Astrocyte (in vitro differentiated cells and primary cell): Measurements from ENCODE around the gene RNU1-1. TPM values are rescaled to one million over a fixed set of nuclear protein-coding genes. Genes with fewer than 3 reads are reported as not detected.
"Not testable (repeated sequence)": the region's sequence is repeated elsewhere in the genome, so short reads cannot be mapped to it uniquely, and the experiment has no call there.

Source experiments
- DNase-seq: peaks from one replicate; pipeline ENCODE4 v3.0.0-alpha.2; 2010; ENCODE audit warnings: low read depth
- FAIRE-seq: peaks from 2 replicates; lab custom pipeline; 2011; peaks lifted over from hg19 to GRCh38; lab: Jason Lieb, UNC
- H2AFZ ChIP-seq: 2 replicates; pipeline ENCODE4 v1.6.0; 2012; ENCODE audit warnings: low read depth, low read length, inconsistent platforms
- H3K27ac ChIP-seq: 2 replicates; pipeline ENCODE4 v1.5.1; 2011; ENCODE audit warnings: low read depth, low read length, inconsistent platforms
- H3K27me3 ChIP-seq: 2 replicates; pipeline ENCODE4 v1.6.0; 2011; ENCODE audit warnings: low read length, inconsistent platforms; ENCODE audit not compliant: insufficient read depth
- H3K36me3 ChIP-seq: 2 replicates; pipeline ENCODE4 v1.5.1; 2011; ENCODE audit warnings: low read length, inconsistent platforms; ENCODE audit not compliant: insufficient read depth
- H3K4me1 ChIP-seq: 2 replicates; pipeline ENCODE4 v1.5.1; 2011; ENCODE audit warnings: low read length, inconsistent platforms; ENCODE audit not compliant: insufficient read depth
- H3K4me2 ChIP-seq: 2 replicates; pipeline ENCODE4 v1.6.0; 2012; ENCODE audit warnings: low read length, inconsistent platforms
- H3K4me3 ChIP-seq: 2 replicates; pipeline ENCODE4 v1.5.1; 2011; ENCODE audit warnings: low read depth, mild to moderate bottlenecking, low read length, inconsistent platforms; ENCODE audit not compliant: insufficient read depth
- H3K79me2 ChIP-seq: 2 replicates; pipeline ENCODE4 v1.6.0; 2012; ENCODE audit warnings: mild to moderate bottlenecking, low read length, inconsistent platforms; ENCODE audit not compliant: insufficient read depth
- H3K9ac ChIP-seq: 2 replicates; pipeline ENCODE4 v1.6.0; 2012; ENCODE audit warnings: mild to moderate bottlenecking, low read length, inconsistent platforms
- H3K9me3 ChIP-seq: 2 replicates; pipeline ENCODE4 v1.5.1; 2012; ENCODE audit warnings: low read depth, mild to moderate bottlenecking, low read length, inconsistent platforms; ENCODE audit not compliant: insufficient read depth
- H4K20me1 ChIP-seq: 2 replicates; pipeline ENCODE4 v1.6.0; 2012; ENCODE audit warnings: low read length, inconsistent platforms; ENCODE audit not compliant: insufficient read depth
- H3K27ac Mint-ChIP-seq: one replicate; pipeline ENCODE4 v1.8.0; 2021; ENCODE audit warnings: mild to moderate bottlenecking, mixed read lengths; ENCODE audit not compliant: unreplicated experiment
- H3K27me3 Mint-ChIP-seq: one replicate; pipeline ENCODE4 v1.8.0; 2021; ENCODE audit warnings: low read depth, mixed read lengths; ENCODE audit not compliant: unreplicated experiment
- H3K36me3 Mint-ChIP-seq: one replicate; pipeline ENCODE4 v1.8.0; 2021; ENCODE audit warnings: low read depth, mixed read lengths; ENCODE audit not compliant: unreplicated experiment
- H3K4me1 Mint-ChIP-seq: one replicate; pipeline ENCODE4 v1.8.0; 2021; ENCODE audit warnings: low read depth, mixed read lengths; ENCODE audit not compliant: unreplicated experiment
- H3K4me3 Mint-ChIP-seq: one replicate; pipeline ENCODE4 v1.8.0; 2021; ENCODE audit warnings: mild to moderate bottlenecking, moderate library complexity, mixed read lengths; ENCODE audit not compliant: unreplicated experiment
- H3K9me3 Mint-ChIP-seq: one replicate; pipeline ENCODE4 v1.8.0; 2021; ENCODE audit warnings: mild to moderate bottlenecking, mixed read lengths; ENCODE audit not compliant: unreplicated experiment
- CTCF ChIP-seq: IDR thresholded peaks from 2 replicates; pipeline ENCODE4 v1.5.1; 2011; ENCODE audit warnings: low read depth, mild to moderate bottlenecking, inconsistent platforms, low read length, moderate library complexity; ENCODE audit not compliant: insufficient read depth
- EZH2 ChIP-seq: IDR thresholded peaks from 2 replicates; pipeline ENCODE4 v1.6.1; 2012; ENCODE audit warnings: mild to moderate bottlenecking, low read length, inconsistent platforms; ENCODE audit not compliant: insufficient read depth
- total RNA-seq: library from RNA; stranded (reverse); gene quantifications from 2 replicates; pipeline ENCODE4 v1.2.1, GENCODE V29; 2021

The RNU1-1 gene
- total RNA-seq, 1 donor from 2014 or later = 1,356 TPM

- DNase-seq (peak; percentile 59), FAIRE-seq (no peak)
- Mint-ChIP-seq H3K4me1 (peaks cover 6% of the 10 kb centered on the region), H3K9me3 (no peaks in the 10 kb centered on the region), H3K36me3 (no peaks in the 10 kb centered on the region), H3K27me3 (no peaks in the 10 kb centered on the region), H3K4me3 (peak overlapping the region; percentile 87), H3K27ac (no peak overlapping the region)
- peak overlapping the region; percentile 100 for H2AFZ ChIP-seq
- no peaks in the 10 kb centered on the region for H4K20me1 ChIP-seq
- no peaks in the 10 kb centered on the region for H3K27me3 ChIP-seq
- H3K9me3 ChIP-seq = no peaks in the 10 kb centered on the region
- peak overlapping the region; percentile 68 for H3K27ac ChIP-seq
- H3K4me3 ChIP-seq = peak overlapping the region; percentile 93
- H3K79me2 ChIP-seq = peaks cover under 1% of the 10 kb centered on the region
- H3K4me2 ChIP-seq = peak overlapping the region; percentile 99
- peak overlapping the region; percentile 88 for H3K9ac ChIP-seq
- TF ChIP-seq EZH2 (no peak), CTCF (no peak)
- no peaks in the 10 kb centered on the region for H3K4me1 ChIP-seq
- H3K36me3 ChIP-seq = no peaks in the 10 kb centered on the region
These were observed 15.3 kb downstream of the RNU1-1 start for GRCh38 chr1:16498573-16499413.

- not testable (repeated sequence) for H2AFZ ChIP-seq, H3K27me3 Mint-ChIP-seq, H4K20me1 ChIP-seq, H3K36me3 ChIP-seq, H3K4me1 Mint-ChIP-seq, H3K27ac Mint-ChIP-seq, H3K9me3 ChIP-seq, H3K79me2 ChIP-seq, FAIRE-seq, H3K36me3 Mint-ChIP-seq, DNase-seq, H3K4me1 ChIP-seq, H3K27me3 ChIP-seq, H3K9me3 Mint-ChIP-seq, H3K27ac ChIP-seq
- Histone ChIP-seq H3K4me3 (peak overlapping the region; percentile 93), H3K4me2 (peak overlapping the region; percentile 99), H3K9ac (peak overlapping the region; percentile 88)
- peak overlapping the region; percentile 87 for H3K4me3 Mint-ChIP-seq
These were observed 16.0 kb downstream of the RNU1-1 start for GRCh38 chr1:16498047-16498446.

- H4K20me1 ChIP-seq, FAIRE-seq, H3K27me3 ChIP-seq, H3K27me3 Mint-ChIP-seq, H3K9ac ChIP-seq, H3K36me3 Mint-ChIP-seq, H3K4me2 ChIP-seq, H3K27ac Mint-ChIP-seq, DNase-seq, H3K9me3 Mint-ChIP-seq, H3K27ac ChIP-seq, H3K4me1 ChIP-seq, H3K4me1 Mint-ChIP-seq, H3K4me3 ChIP-seq, H3K79me2 ChIP-seq, H3K36me3 ChIP-seq, H3K9me3 ChIP-seq, H2AFZ ChIP-seq: not testable (repeated sequence)
- H3K4me3 Mint-ChIP-seq = peak overlapping the region; percentile 87
These were observed 16.6 kb downstream of the RNU1-1 start for GRCh38 chr1:16497474-16497904.

- not testable (repeated sequence) for FAIRE-seq, H3K27ac ChIP-seq, H3K4me2 ChIP-seq, H3K27ac Mint-ChIP-seq, H3K9me3 ChIP-seq, DNase-seq, H4K20me1 ChIP-seq, H3K9me3 Mint-ChIP-seq, H3K27me3 ChIP-seq, H2AFZ ChIP-seq, H3K79me2 ChIP-seq, H3K4me3 Mint-ChIP-seq, H3K4me1 Mint-ChIP-seq, H3K4me3 ChIP-seq, H3K27me3 Mint-ChIP-seq, H3K36me3 Mint-ChIP-seq, H3K9ac ChIP-seq, H3K4me1 ChIP-seq, H3K36me3 ChIP-seq
These were observed 20.4 kb downstream of the RNU1-1 start for GRCh38 chr1:16493731-16494130.

GRCh38 chr1:16492937-16493336 lies 21.1 kb downstream of the RNU1-1 start:
- not testable (repeated sequence) for H3K27ac ChIP-seq, H3K9ac ChIP-seq, H3K4me3 ChIP-seq, H3K27me3 ChIP-seq, H4K20me1 ChIP-seq, H3K27ac Mint-ChIP-seq, H3K36me3 ChIP-seq, H3K79me2 ChIP-seq, H3K4me3 Mint-ChIP-seq, H3K4me1 Mint-ChIP-seq, H2AFZ ChIP-seq, H3K4me1 ChIP-seq, H3K36me3 Mint-ChIP-seq, H3K27me3 Mint-ChIP-seq, FAIRE-seq, H3K4me2 ChIP-seq, H3K9me3 ChIP-seq, H3K9me3 Mint-ChIP-seq
- peak; percentile 20 for DNase-seq
